ENCODE measurements around the gene APOL5.

GRCh38 chr22:35758394-35758793 is 40.7 kb downstream of the APOL5 start:
- TF ChIP-seq GATA2 (IDR thresholded peaks at IDR 0.05; ENCODE audit: low read depth, low read length) (no peak), GATA3 (IDR thresholded peaks at IDR 0.05; ENCODE audit: low read depth, low read length) (no peak)

All from SH-SY5Y (cell line).